Stimulated activated CD8-positive, alpha-beta memory T cell treated with anti-CD3 and anti-CD28 coated beads, Interleukin-4, amount 100 ng/mL, for 1 hour (primary cell): ENCODE data around the gene SELENOM.
"Not testable (repeated sequence)": the region's sequence is repeated elsewhere in the genome, so short reads cannot be mapped to it uniquely, and the experiment has no call there.

Source experiments
- DNase-seq, 2 donors: peaks; one replicate each; pipeline ENCODE4 v3.0.0-alpha.2; 2020; ENCODE audit warnings: low read depth in 2 of 2, low spot score in 1 of 2

SELENOM gene

GRCh38 chr22:31106001-31106571, 1.3 kb downstream of the SELENOM start:
- no peak for DNase-seq

GRCh38 chr22:31105282-31105929, 2.0 kb downstream of the SELENOM start:
- DNase-seq: no peak

GRCh38 chr22:31104869-31105268, 2.5 kb downstream of the SELENOM start:
- no peak for DNase-seq

GRCh38 chr22:31103899-31104694, 3.3 kb downstream of the SELENOM start:
- DNase-seq: no peak

GRCh38 chr22:31103111-31103510, 4.3 kb downstream of the SELENOM start:
- no peak for DNase-seq

- DNase-seq: no peak
Measured at GRCh38 chr22:31102441-31103081, 4.8 kb downstream of the SELENOM start.

- DNase-seq: no peak
Measured at GRCh38 chr22:31100762-31101525, 6.4 kb downstream of the SELENOM start.

- DNase-seq: no peak
Measured at GRCh38 chr22:31099841-31100761, 7.3 kb downstream of the SELENOM start.

GRCh38 chr22:31099386-31099785, 8.0 kb downstream of the SELENOM start:
- no peak for DNase-seq

- DNase-seq: no peak
Measured at GRCh38 chr22:31098632-31099110, 8.7 kb downstream of the SELENOM start.

GRCh38 chr22:31097941-31098631, 9.3 kb downstream of the SELENOM start:
- no peak for DNase-seq

GRCh38 chr22:31097539-31097938, 9.8 kb downstream of the SELENOM start:
- not testable (repeated sequence) for DNase-seq

- DNase-seq: no peak
Measured at GRCh38 chr22:31096657-31097279, 10.6 kb downstream of the SELENOM start.

GRCh38 chr22:31095637-31096249, 11.6 kb downstream of the SELENOM start:
- DNase-seq: no peak

GRCh38 chr22:31094741-31095140, 12.6 kb downstream of the SELENOM start:
- DNase-seq: no peak

GRCh38 chr22:31094021-31094551, 13.3 kb downstream of the SELENOM start:
- no peak for DNase-seq

GRCh38 chr22:31093086-31093850, 14.1 kb downstream of the SELENOM start:
- DNase-seq: no peak
